ENCODE results near the gene ZDHHC11. TPM values are rescaled to one million over a fixed set of nuclear protein-coding genes. Genes with fewer than 3 reads are reported as not detected.
"Not testable (repeated sequence)": the region's sequence is repeated elsewhere in the genome, so short reads cannot be mapped to it uniquely, and the experiment has no call there.

Gene ZDHHC11
- total RNA-seq, 4 donors from 2014 or later: 0.54 to 5.3 (median 2.8) TPM

- intact Hi-C loops (cut with DNase I): no loop called here
These were observed 767 bp upstream of the ZDHHC11 start for GRCh38 chr5:851553-851952.

GRCh38 chr5:851076-851475, 290 bp upstream of the ZDHHC11 start:
- H3K36me3 ChIP-seq: no peaks in the 10 kb centered on the region
- no peaks in the 10 kb centered on the region for H3K27me3 ChIP-seq
- no peak overlapping the region for H3K27ac ChIP-seq
- no peak overlapping the region for H3K4me3 ChIP-seq (replicated peaks in 1 of 3)
- no peak for DNase-seq
- no peaks in the 10 kb centered on the region for H3K9me3 ChIP-seq
- intact Hi-C loops (cut with DNase I): no loop called here
- peaks cover 0 to 5% of the 10 kb centered on the region in 2 donors for H3K4me1 ChIP-seq
- 38 to 39% methylated on average over 9 to 11 of the region's 19 CpGs for WGBS, 2 donors
- TF ChIP-seq POLR2A (IDR thresholded peaks at IDR 0.05): no peak
- no peak for TF ChIP-seq CTCF (IDR thresholded peaks at IDR 0.05)

More at GRCh38 chr5:851553-851952, 767 bp upstream of the ZDHHC11 start:
- peaks cover 0 to 5% of the 10 kb centered on the region in 2 donors for H3K4me1 ChIP-seq
- WGBS, 2 donors: 79 to 82% methylated on average over 12 to 16 of the region's 16 CpGs
- no peaks in the 10 kb centered on the region for H3K36me3 ChIP-seq
- no peak overlapping the region for H3K4me3 ChIP-seq (replicated peaks in 1 of 3)
- no peaks in the 10 kb centered on the region for H3K9me3 ChIP-seq
- no peaks in the 10 kb centered on the region for H3K27me3 ChIP-seq
- DNase-seq: no peak
- TF ChIP-seq CTCF (IDR thresholded peaks at IDR 0.05) (no peak), POLR2A (IDR thresholded peaks at IDR 0.05) (no peak)
- no peak overlapping the region for H3K27ac ChIP-seq

- WGBS, 2 donors: 68% methylated on average over 10 to 11 of the region's 20 CpGs
- no peak for DNase-seq
- no peak overlapping the region for H3K27ac ChIP-seq
- intact Hi-C loops (cut with DNase I): no loop called here
- no peaks in the 10 kb centered on the region for H3K27me3 ChIP-seq
- H3K4me3 ChIP-seq (replicated peaks in 1 of 3): no peak overlapping the region
- no peak for TF ChIP-seq POLR2A (IDR thresholded peaks at IDR 0.05)
- no peak for TF ChIP-seq CTCF (IDR thresholded peaks at IDR 0.05)
- no peaks in the 10 kb centered on the region for H3K9me3 ChIP-seq
- no peaks in the 10 kb centered on the region for H3K36me3 ChIP-seq
- H3K4me1 ChIP-seq: peaks cover 0 to 5% of the 10 kb centered on the region in 2 donors
These were observed 1.0 kb downstream of the ZDHHC11 start for GRCh38 chr5:849651-850301.

- Histone ChIP-seq H3K4me3 (replicated peaks in 1 of 3) (no peak overlapping the region), H3K27me3 (no peaks in the 10 kb centered on the region), H3K27ac (no peak overlapping the region), H3K4me1 (peaks cover 0 to 5% of the 10 kb centered on the region in 2 donors), H3K36me3 (no peaks in the 10 kb centered on the region), H3K9me3 (no peaks in the 10 kb centered on the region)
- 93% methylated on average over 6 to 9 of the region's 14 CpGs for WGBS, 2 donors
- no peak for DNase-seq
- no peak for TF ChIP-seq CTCF (IDR thresholded peaks at IDR 0.05)
- TF ChIP-seq POLR2A (IDR thresholded peaks at IDR 0.05): no peak
- intact Hi-C loops (cut with DNase I): no loop called here
These were observed 2.1 kb downstream of the ZDHHC11 start for GRCh38 chr5:848671-849111.

GRCh38 chr5:847736-848135, 3.0 kb downstream of the ZDHHC11 start:
- H3K27ac ChIP-seq; H3K4me1 ChIP-seq; intact Hi-C loops (cut with DNase I); H3K4me3 ChIP-seq (replicated peaks in 1 of 3); H3K9me3 ChIP-seq; H3K27me3 ChIP-seq; DNase-seq; H3K36me3 ChIP-seq: not testable (repeated sequence)
- 96% methylated on average over 6 of the region's 7 CpGs; no CpG with 5 or more reads in 1 of the 2 donors for WGBS, 2 donors

GRCh38 chr5:847212-847611, 3.6 kb downstream of the ZDHHC11 start:
- H3K9me3 ChIP-seq; H3K36me3 ChIP-seq; H3K4me3 ChIP-seq (replicated peaks in 1 of 3); H3K27me3 ChIP-seq; DNase-seq; H3K27ac ChIP-seq; H3K4me1 ChIP-seq; intact Hi-C loops (cut with DNase I): not testable (repeated sequence)
- WGBS, 2 donors: 87 to 92% methylated on average over 5 to 6 of the region's 18 CpGs

GRCh38 chr5:846602-847091, 4.1 kb downstream of the ZDHHC11 start:
- intact Hi-C loops (cut with DNase I); H3K27me3 ChIP-seq; H3K9me3 ChIP-seq; DNase-seq; H3K4me1 ChIP-seq; H3K27ac ChIP-seq; H3K4me3 ChIP-seq (replicated peaks in 1 of 3); H3K36me3 ChIP-seq: not testable (repeated sequence)
- WGBS, 2 donors: 86% methylated on average over 18 of the region's 18 CpGs

- intact Hi-C loops (cut with DNase I); DNase-seq; H3K9me3 ChIP-seq; H3K4me3 ChIP-seq (replicated peaks in 1 of 3); H3K36me3 ChIP-seq; H3K4me1 ChIP-seq; H3K27ac ChIP-seq; H3K27me3 ChIP-seq: not testable (repeated sequence)
- 88 to 90% methylated on average over 13 to 17 of the region's 35 CpGs for WGBS, 2 donors
These were observed 4.8 kb downstream of the ZDHHC11 start for GRCh38 chr5:845676-846601.
